H1 (cell line): ENCODE data around the gene MRS2. TPM values are rescaled to one million over a fixed set of nuclear protein-coding genes. Genes with fewer than 3 reads are reported as not detected.

Experiments
- CTCF ChIA-PET: fragments of 300-600 bp; sonication (Branson Sonifier 250); formaldehyde crosslinking; loops from one replicate; lab custom pipeline; 2021; ENCODE audit not compliant: partially characterized antibody; lab: Charles Lee
- POLR2A ChIA-PET: fragments of 300-600 bp; sonication (Branson Sonifier 250); formaldehyde crosslinking; loops from one replicate; lab custom pipeline; 2021; ENCODE audit warnings: inconsistent platforms; ENCODE audit not compliant: partially characterized antibody; lab: Charles Lee
- DNase-seq, 2 experiments: peaks; one replicate each; pipeline versions ENCODE4 v3.0.0 to v3.0.0-alpha.2; 2010 to 2022; ENCODE audit warnings: low spot score in 2 of 2, low read depth in 1 of 2, mixed read lengths in 1 of 2
- FAIRE-seq: peaks from 2 replicates; lab custom pipeline; 2011; peaks lifted over from hg19 to GRCh38; lab: Jason Lieb, UNC
- H2AFZ ChIP-seq: 2 replicates; pipeline ENCODE4 v1.8.1; 2012; ENCODE audit warnings: low read length, inconsistent platforms
- H2AK5ac ChIP-seq: 2 replicates; pipeline ENCODE4 v1.6.1; 2013; ENCODE audit warnings: low read depth, low read length
- H2BK120ac ChIP-seq: replicated peaks from 2 replicates; pipeline ENCODE3; 2013; ENCODE audit warnings: low read depth, low read length, inconsistent platforms
- H2BK12ac ChIP-seq: 2 replicates; pipeline ENCODE4 v1.6.1; 2013; ENCODE audit warnings: low read depth, low read length
- H2BK15ac ChIP-seq: 2 replicates; pipeline ENCODE4 v1.6.1; 2013; ENCODE audit warnings: low read length
- H2BK20ac ChIP-seq: 2 replicates; pipeline ENCODE4 v1.6.1; 2013; ENCODE audit warnings: low read length
- H2BK5ac ChIP-seq: 2 replicates; pipeline ENCODE4 v1.6.1; 2013; ENCODE audit warnings: low read depth, low read length
- H3K14ac ChIP-seq: 2 replicates; pipeline ENCODE4 v1.6.1; 2013; ENCODE audit warnings: inconsistent platforms; ENCODE audit not compliant: insufficient read length
- H3K18ac ChIP-seq: 2 replicates; pipeline ENCODE4 v1.6.1; 2013; ENCODE audit warnings: low read length; ENCODE audit errors: extremely low read depth
- H3K23ac ChIP-seq: 2 replicates; pipeline ENCODE4 v1.6.1; 2013; ENCODE audit warnings: inconsistent platforms; ENCODE audit not compliant: insufficient read length
- H3K23me2 ChIP-seq: 2 replicates; pipeline ENCODE4 v1.6.1; 2013; ENCODE audit warnings: low read depth, low read length
- H3K27ac ChIP-seq: 2 replicates; pipeline ENCODE4 v1.6.1; 2011; ENCODE audit warnings: low read depth, low read length, inconsistent platforms
- H3K27me3 ChIP-seq, 4 experiments: replicated peaks in 1 of 4; 1 replicate in 1 of 4; 2 replicates in 3 of 4; pipeline versions ENCODE4 v1.6.1 to v1.8.1; 2011 to 2013; ENCODE audit warnings: low read length in 3 of 4, mild to moderate bottlenecking in 3 of 4, inconsistent platforms in 2 of 4, mixed read lengths in 2 of 4, moderate library complexity in 1 of 4; ENCODE audit not compliant: control insufficient read depth in 3 of 4, insufficient read depth in 3 of 4; ENCODE audit errors: extremely low read depth in 1 of 4
- H3K36me3 ChIP-seq, 4 experiments: 2 replicates each; pipeline versions ENCODE4 v1.6.1 to v1.8.1; 2011 to 2013; ENCODE audit warnings: mild to moderate bottlenecking in 4 of 4, low read length in 3 of 4, moderate library complexity in 2 of 4, control low read depth in 1 of 4, inconsistent platforms in 1 of 4; ENCODE audit not compliant: insufficient read depth in 4 of 4, control insufficient read depth in 2 of 4
- H3K4ac ChIP-seq: replicated peaks from 2 replicates; pipeline ENCODE3; 2013; ENCODE audit warnings: low read length, low read depth, mixed read lengths, inconsistent platforms; ENCODE audit not compliant: insufficient read length
- H3K4me1 ChIP-seq, 4 experiments: replicated peaks in 1 of 4; 1 replicate in 1 of 4; 2 replicates in 3 of 4; pipeline versions ENCODE4 v1.6.1 to v1.8.1; 2011 to 2013; ENCODE audit warnings: low read length in 3 of 4, inconsistent platforms in 2 of 4, mixed read lengths in 1 of 4; ENCODE audit not compliant: insufficient read depth in 4 of 4, control insufficient read depth in 3 of 4
- H3K4me2 ChIP-seq, 2 experiments: 2 replicates each; pipeline versions ENCODE4 v1.6.1 to v1.8.1; 2011 to 2013; ENCODE audit warnings: low read depth in 2 of 2, low read length in 2 of 2, control low read depth in 1 of 2, inconsistent platforms in 1 of 2, mild to moderate bottlenecking in 1 of 2; ENCODE audit not compliant: insufficient read depth in 1 of 2
- H3K4me3 ChIP-seq, 4 experiments: fragments of 200-600, 300-600 bp in 1 of 4; sonication (generic), shearing (Covaris generic), sonication (Bioruptor Twin) in 1 of 4; 2 replicates each; pipeline versions ENCODE4 v1.5.1 to v1.8.1; 2011 to 2016; ENCODE audit warnings: low read length in 4 of 4, low read depth in 3 of 4, control low read depth in 2 of 4, inconsistent platforms in 2 of 4, mild to moderate bottlenecking in 2 of 4, mixed read lengths in 1 of 4, moderate library complexity in 1 of 4; ENCODE audit not compliant: insufficient read depth in 2 of 4; ENCODE audit errors: extremely low read depth in 1 of 4
- H3K56ac ChIP-seq: replicated peaks from 2 replicates; pipeline ENCODE3; 2013; ENCODE audit warnings: low read depth, mild to moderate bottlenecking, mixed read lengths, low read length, inconsistent platforms; ENCODE audit not compliant: insufficient read length
- H3K79me1 ChIP-seq: 2 replicates; pipeline ENCODE4 v1.6.1; 2013; ENCODE audit warnings: low read depth, low read length, control low read depth
- H3K79me2 ChIP-seq, 2 experiments: 2 replicates each; pipeline versions ENCODE4 v1.6.1 to v1.8.1; 2012 to 2013; ENCODE audit warnings: low read length in 2 of 2, mild to moderate bottlenecking in 2 of 2, inconsistent platforms in 1 of 2; ENCODE audit not compliant: insufficient read depth in 2 of 2, control insufficient read depth in 1 of 2
- H3K9ac ChIP-seq, 4 experiments: replicated peaks in 1 of 4; 1 replicate in 1 of 4; 2 replicates in 3 of 4; pipeline versions ENCODE4 v1.6.1 to v1.8.1; 2011 to 2013; ENCODE audit warnings: low read depth in 3 of 4, low read length in 3 of 4, control low read depth in 2 of 4, mild to moderate bottlenecking in 2 of 4, moderate library complexity in 2 of 4, inconsistent platforms in 1 of 4; ENCODE audit errors: extremely low read depth in 1 of 4
- H3K9me3 ChIP-seq, 2 experiments: 2 replicates each; pipeline versions ENCODE4 v1.6.1 to v1.8.1; 2012 to 2013; ENCODE audit warnings: mild to moderate bottlenecking in 2 of 2, moderate library complexity in 2 of 2, control low read depth in 1 of 2, inconsistent platforms in 1 of 2, low read depth in 1 of 2, low read length in 1 of 2, mixed read lengths in 1 of 2; ENCODE audit not compliant: insufficient read depth in 2 of 2
- H4K20me1 ChIP-seq, 2 experiments: replicated peaks in 1 of 2; 2 replicates each; pipeline versions ENCODE3 to v1.8.1; 2011 to 2013; ENCODE audit warnings: inconsistent platforms in 2 of 2, low read length in 2 of 2, mild to moderate bottlenecking in 1 of 2; ENCODE audit not compliant: insufficient read depth in 2 of 2, control insufficient read depth in 1 of 2
- H4K5ac ChIP-seq: 2 replicates; pipeline ENCODE4 v1.6.1; 2013; ENCODE audit warnings: low read length, low read depth, mixed read lengths, inconsistent platforms; ENCODE audit not compliant: insufficient read length
- H4K8ac ChIP-seq: 2 replicates; pipeline ENCODE4 v1.8.0; 2013; ENCODE audit warnings: mild to moderate bottlenecking, moderate library complexity, low read length, inconsistent platforms; ENCODE audit not compliant: insufficient read depth; ENCODE audit errors: extremely low read depth
- H4K91ac ChIP-seq: replicated peaks from 2 replicates; pipeline ENCODE3; 2013; ENCODE audit warnings: low read length, mixed read lengths, inconsistent platforms; ENCODE audit not compliant: insufficient read length
- WGBS, 2 experiments: shearing (Covaris generic) in 1 of 2; methylation state at CpG; one replicate each; pipeline versions ENCODE4 v1.1.6 to v1.1.7; 2013 to 2015; ENCODE audit warnings: low lambda C conversion rate in 2 of 2, mixed read lengths in 2 of 2, inconsistent platforms in 1 of 2, low coverage in 1 of 2, missing lambda C conversion rate in 1 of 2; ENCODE audit not compliant: insufficient replicate concordance in 2 of 2, insufficient coverage in 1 of 2, insufficient read length in 1 of 2; ENCODE audit errors: extremely low coverage in 1 of 2, missing lambda C conversion rate in 1 of 2; 5-methylcytosine and 5-hydroxymethylcytosine counted together
- polyA plus RNA-seq, 7 experiments: library from polyadenylated mRNA; depleted of rRNA in 3 of 7; stranded (reverse) in 5 of 7; unstranded in 2 of 7; fragments of >200 nt in 5 of 7; fragments of 200-250 nt in 2 of 7; gene quantifications; 1 replicate in 5 of 7; 2 replicates in 1 of 7; 4 replicates in 1 of 7; pipeline versions ENCODE4 v1.2.1 to v1.2.3, GENCODE V29; 2011 to 2013; ENCODE audit warnings: missing spikeins in 2 of 7, mixed read lengths in 2 of 7
- total RNA-seq: library from RNA; stranded (reverse); fragmentation: NEBNext Ultra II Directional; extraction: Animal tissue kit (Norgen Biotek cat#: 25700); gene quantifications from 2 replicates; pipeline ENCODE4 v1.2.1, GENCODE V29; 2021

The MRS2 gene
- total and polyA plus RNA-seq, 2 of the 8 experiments (the other 6 are each of a cell fraction or from before 2014, with no cell fraction given) = 51.2 to 67.5 TPM

DNA sequence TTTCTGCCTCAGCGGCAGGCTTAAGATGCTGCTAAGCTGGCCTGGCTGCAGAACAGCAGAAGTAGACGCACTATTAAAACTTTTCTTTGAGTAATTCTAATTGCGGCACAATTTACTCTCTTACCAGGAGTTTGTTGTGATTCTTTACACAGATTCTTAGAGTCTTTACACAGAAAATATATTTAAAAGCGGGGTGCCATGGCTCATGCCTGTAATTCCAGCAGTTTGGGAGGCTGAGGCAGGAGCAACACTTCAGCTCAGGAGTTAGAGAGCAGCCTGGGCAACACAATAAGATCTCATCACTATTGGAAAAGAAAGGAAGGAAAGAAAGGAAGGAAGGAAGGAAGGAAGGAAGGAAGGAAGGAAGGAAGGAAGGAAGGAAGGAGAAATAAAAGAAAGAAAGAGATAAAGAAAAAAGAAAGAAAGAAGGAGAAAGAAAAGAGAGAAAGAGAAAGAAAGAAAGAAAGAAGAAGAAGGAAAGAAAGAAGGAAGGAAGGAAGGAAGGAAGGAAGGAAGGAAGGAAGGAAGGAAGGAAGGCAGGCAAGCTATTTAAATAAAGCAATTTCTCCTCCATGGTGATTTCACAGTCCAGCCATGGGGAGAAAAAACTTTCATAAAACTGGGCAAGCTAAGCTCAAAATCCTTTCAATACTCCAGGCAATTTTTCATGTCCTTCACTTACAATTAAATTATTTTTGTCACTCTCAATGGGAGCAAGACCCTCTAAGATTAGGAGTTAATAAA lies 21.1 kb upstream of the MRS2 start:
- POLR2A ChIA-PET = no interaction called here

More for the DNA sequence above, 21.1 kb upstream of the MRS2 start:
- H4K8ac ChIP-seq = no peak overlapping the region
- no peak overlapping the region for H2BK120ac ChIP-seq
- no peaks in the 10 kb centered on the region for H3K79me1 ChIP-seq
- H3K4me3 ChIP-seq = no peak overlapping the region
- no peaks in the 10 kb centered on the region for H3K23me2 ChIP-seq
- H3K27me3 ChIP-seq = no peaks in the 10 kb centered on the region
- CTCF ChIA-PET = interaction anchor here (1.0 to 1.1 kb wide), 2 partner anchors 22 to 28 kb away, joined by 3 to 4 read pairs; no protein-coding TSS in a partner anchor
- FAIRE-seq = no peak
- H2BK20ac ChIP-seq = no peak overlapping the region
- no peak overlapping the region for H3K4me2 ChIP-seq
- no peak overlapping the region for H2BK5ac ChIP-seq
- no peak overlapping the region for H3K4ac ChIP-seq
- no peak overlapping the region for H3K14ac ChIP-seq
- no peaks in the 10 kb centered on the region for H3K79me2 ChIP-seq
- H4K91ac ChIP-seq = no peak overlapping the region
- H3K56ac ChIP-seq = no peak overlapping the region
- H3K36me3 ChIP-seq = no peaks in the 10 kb centered on the region
- H3K9me3 ChIP-seq = no peaks in the 10 kb centered on the region
- no peak overlapping the region for H4K5ac ChIP-seq
- H4K20me1 ChIP-seq = no peaks in the 10 kb centered on the region
- no peak overlapping the region for H2AFZ ChIP-seq
- 88% methylated on average over 4 of the region's 4 CpGs; no CpG with 5 or more reads in 1 of the 2 experiments for WGBS, 2 experiments
- H3K23ac ChIP-seq = no peak overlapping the region
- no peak overlapping the region for H2BK12ac ChIP-seq
- H3K27ac ChIP-seq = no peak overlapping the region
- no peaks in the 10 kb centered on the region for H3K4me1 ChIP-seq
- no peak overlapping the region for H3K18ac ChIP-seq
- no peak overlapping the region for H2AK5ac ChIP-seq
- DNase-seq = no peak
- H2BK15ac ChIP-seq = no peak overlapping the region
- H3K9ac ChIP-seq = no peak overlapping the region
